Ovary (tissue), 3 donors: ENCODE measurements around the gene SYNE4.
"Not testable (repeated sequence)": the region's sequence is repeated elsewhere in the genome, so short reads cannot be mapped to it uniquely, and the experiment has no call there.

ENCODE experiments used
- CTCF ChIP-seq, 3 donors: fragments of 450-650 bp in 2 of 3; fragments of 200-600 bp in 1 of 3; IDR thresholded peaks; one replicate each; pipeline versions ENCODE4 v1.5.1 to v1.8.0; 2016 to 2022; ENCODE audit warnings: antibody characterized with exemption in 3 of 3, mild to moderate bottlenecking in 1 of 3
- POLR2A ChIP-seq: fragments of 450-650 bp; IDR thresholded peaks from one replicate; pipeline ENCODE4 v1.6.1; 2017; ENCODE audit warnings: antibody characterized with exemption, mild to moderate bottlenecking, moderate library complexity
- donor health status: DM: no; HTN: no; CAD: no.

GRCh38 chr19:35957411-35957810 is 51.2 kb downstream of the SYNE4 start:
- not testable (repeated sequence) for TF ChIP-seq CTCF (IDR thresholded peaks at IDR 0.05); POLR2A
